Measurements from ENCODE around the gene SNAP91. TPM values are rescaled to one million over a fixed set of nuclear protein-coding genes. Genes with fewer than 3 reads are reported as not detected.

Gene SNAP91
- total and polyA plus RNA-seq, 2 of the 8 experiments (the other 6 are each of a cell fraction or from before 2014, with no cell fraction given) = 1.3 to 1.5 TPM

- no peaks in the 10 kb centered on the region for H3K23me2 ChIP-seq (ENCODE audit: low read depth, low read length)
- H4K20me1 ChIP-seq (replicated peaks in 1 of 2; ENCODE audit: control insufficient read depth in 1 of 2, insufficient read depth in 2 of 2, low read length in 2 of 2) = no peaks in the 10 kb centered on the region
- no peak overlapping the region for H3K4me2 ChIP-seq (ENCODE audit: insufficient read depth in 1 of 2, low read depth in 2 of 2, low read length in 2 of 2)
- no peak overlapping the region for H3K18ac ChIP-seq (ENCODE audit: extremely low read depth, low read length)
- no peak overlapping the region for H3K56ac ChIP-seq (replicated peaks; ENCODE audit: insufficient read length, low read depth, low read length)
- H2BK20ac ChIP-seq (ENCODE audit: low read length) = no peak overlapping the region
- no peak overlapping the region for H3K4ac ChIP-seq (replicated peaks; ENCODE audit: insufficient read length, low read depth, low read length)
- ChIA-PET POLR2A (ENCODE audit: partially characterized antibody) (no interaction called here), CTCF (ENCODE audit: partially characterized antibody) (interaction anchor here (0.6 to 2.0 kb wide), 11 partner anchors 8 to 87 kb away, joined by 3 to 12 read pairs (median 4); no protein-coding TSS in a partner anchor)
- H3K79me1 ChIP-seq (ENCODE audit: low read depth, low read length) = no peaks in the 10 kb centered on the region
- FAIRE-seq (peak; percentile 88), DNase-seq (ENCODE audit: low read depth in 1 of 2, low spot score in 2 of 2) (peak in 1 of 2 experiments; percentile 5)
- peaks cover 0 to 5% (median 2%) of the 10 kb centered on the region in 4 experiments; a peak in 1 of 7 replicates for H3K4me1 ChIP-seq (replicated peaks in 1 of 4; ENCODE audit: control insufficient read depth in 3 of 4, insufficient read depth in 4 of 4, low read length in 3 of 4)
- H2BK12ac ChIP-seq (ENCODE audit: low read depth, low read length) = no peak overlapping the region
- H3K27ac ChIP-seq (ENCODE audit: low read depth, low read length) = no peak overlapping the region
- H3K14ac ChIP-seq (ENCODE audit: insufficient read length) = no peak overlapping the region
- H3K36me3 ChIP-seq (ENCODE audit: control insufficient read depth in 2 of 4, insufficient read depth in 4 of 4, low read length in 3 of 4) = no peaks in the 10 kb centered on the region
- no peak overlapping the region for H3K9ac ChIP-seq (replicated peaks in 1 of 4; ENCODE audit: extremely low read depth in 1 of 4, low read depth in 3 of 4, low read length in 3 of 4)
- no peak overlapping the region for H2BK15ac ChIP-seq (ENCODE audit: low read length)
- H4K5ac ChIP-seq (ENCODE audit: insufficient read length, low read depth, low read length) = no peak overlapping the region
- no peak overlapping the region for H3K4me3 ChIP-seq (ENCODE audit: extremely low read depth in 1 of 4, insufficient read depth in 2 of 4, low read depth in 3 of 4, low read length in 4 of 4)
- H4K91ac ChIP-seq (replicated peaks; ENCODE audit: insufficient read length, low read length) = no peak overlapping the region
- H2BK5ac ChIP-seq (ENCODE audit: low read depth, low read length) = no peak overlapping the region
- no peak for TF ChIP-seq CTBP2 (IDR thresholded peaks at IDR 0.05; ENCODE audit: borderline replicate concordance, insufficient read depth, insufficient read length, low read length)
- TF ChIP-seq EGR1 (IDR thresholded peaks at IDR 0.05; ENCODE audit: borderline replicate concordance, low read depth, low read length) = 0 out of 2 replicates have a peak, but pooled peaks have one; percentile 19
- TF ChIP-seq RAD21 (IDR thresholded peaks at IDR 0.05 in 1 of 2, conservative IDR thresholded peaks at IDR 0.05 in 1 of 2; ENCODE audit: low read depth in 2 of 2, low read length in 2 of 2) = peak; percentile 64 to 70
- TF ChIP-seq ASH2L (IDR thresholded peaks at IDR 0.05; ENCODE audit: low read length) = no peak
- TF ChIP-seq POU5F1 (IDR thresholded peaks at IDR 0.05; ENCODE audit: low read depth, low read length) = 0 out of 2 replicates have a peak, but pooled peaks have one; percentile 52
- TF ChIP-seq, protein P1, sequence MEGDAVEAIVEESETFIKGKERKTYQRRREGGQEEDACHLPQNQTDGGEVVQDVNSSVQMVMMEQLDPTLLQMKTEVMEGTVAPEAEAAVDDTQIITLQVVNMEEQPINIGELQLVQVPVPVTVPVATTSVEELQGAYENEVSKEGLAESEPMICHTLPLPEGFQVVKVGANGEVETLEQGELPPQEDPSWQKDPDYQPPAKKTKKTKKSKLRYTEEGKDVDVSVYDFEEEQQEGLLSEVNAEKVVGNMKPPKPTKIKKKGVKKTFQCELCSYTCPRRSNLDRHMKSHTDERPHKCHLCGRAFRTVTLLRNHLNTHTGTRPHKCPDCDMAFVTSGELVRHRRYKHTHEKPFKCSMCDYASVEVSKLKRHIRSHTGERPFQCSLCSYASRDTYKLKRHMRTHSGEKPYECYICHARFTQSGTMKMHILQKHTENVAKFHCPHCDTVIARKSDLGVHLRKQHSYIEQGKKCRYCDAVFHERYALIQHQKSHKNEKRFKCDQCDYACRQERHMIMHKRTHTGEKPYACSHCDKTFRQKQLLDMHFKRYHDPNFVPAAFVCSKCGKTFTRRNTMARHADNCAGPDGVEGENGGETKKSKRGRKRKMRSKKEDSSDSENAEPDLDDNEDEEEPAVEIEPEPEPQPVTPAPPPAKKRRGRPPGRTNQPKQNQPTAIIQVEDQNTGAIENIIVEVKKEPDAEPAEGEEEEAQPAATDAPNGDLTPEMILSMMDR (IDR thresholded peaks at IDR 0.05; ENCODE audit: control extremely low read depth in 1 of 3, insufficient read depth in 1 of 3, low read depth in 1 of 3, low read length in 3 of 3) = peak; percentile 34 to 77 (median 70)
- no peak overlapping the region for H2AK5ac ChIP-seq (ENCODE audit: low read depth, low read length)
- H2BK120ac ChIP-seq (replicated peaks; ENCODE audit: low read depth, low read length) = no peak overlapping the region
- no peak overlapping the region for H2AFZ ChIP-seq (ENCODE audit: low read length)
- H3K23ac ChIP-seq (ENCODE audit: insufficient read length) = no peak overlapping the region
- no peaks in the 10 kb centered on the region for H3K79me2 ChIP-seq (ENCODE audit: control insufficient read depth in 1 of 2, insufficient read depth in 2 of 2, low read length in 2 of 2)
- H4K8ac ChIP-seq (ENCODE audit: extremely low read depth, insufficient read depth, low read length) = no peak overlapping the region
- H3K9me3 ChIP-seq (ENCODE audit: insufficient read depth in 2 of 2, low read depth in 1 of 2, low read length in 1 of 2) = no peaks in the 10 kb centered on the region; a peak in 1 of 4 replicates
- WGBS, 2 experiments (ENCODE audit: extremely low coverage in 1 of 2, insufficient coverage in 1 of 2, insufficient read length in 1 of 2, insufficient replicate concordance in 2 of 2, low coverage in 1 of 2, low lambda C conversion rate in 2 of 2, missing lambda C conversion rate in 1 of 2) = 71% methylated on average over 2 of the region's 2 CpGs; no CpG with 5 or more reads in 1 of the 2 experiments
- no peaks in the 10 kb centered on the region for H3K27me3 ChIP-seq (replicated peaks in 1 of 4; ENCODE audit: control insufficient read depth in 3 of 4, extremely low read depth in 1 of 4, insufficient read depth in 3 of 4, low read length in 3 of 4)
Measured at GRCh38 chr6:83592770-83593394, 116.0 kb downstream of the SNAP91 start.
